Measurements from ENCODE around the gene AADACL4. TPM values are rescaled to one million over a fixed set of nuclear protein-coding genes. Genes with fewer than 3 reads are reported as not detected.

Gene AADACL4
- not detected for total RNA-seq
- not detected for polyA plus RNA-seq

DNA sequence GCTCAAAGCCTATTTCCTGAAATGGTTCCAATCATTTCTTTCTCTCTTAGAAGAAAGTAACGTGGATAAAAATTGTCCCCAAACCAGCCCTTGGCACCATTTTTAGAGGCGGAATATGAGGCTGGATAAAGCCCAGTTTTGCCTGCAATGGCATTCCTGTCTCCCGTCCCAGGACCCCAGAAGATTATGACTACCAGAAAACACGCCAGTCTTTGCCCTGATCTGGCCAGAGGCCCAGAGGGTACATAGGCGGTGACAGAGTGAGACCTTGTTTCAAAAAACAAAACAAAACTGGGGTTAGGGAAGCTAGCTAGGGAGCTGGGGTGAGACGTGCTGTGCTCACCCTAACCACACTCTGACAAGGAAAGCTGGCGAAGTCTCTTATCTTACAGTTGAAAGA lies at the start of gene AADACL4:
Gene AADACL4 (plus strand): TSS at position 301 of the 400 bp plus-strand sequence. CDS start 462 bp downstream, outside the sequence.
- no peak for DNase-seq
- Histone ChIP-seq H3K4me1 (ENCODE audit: insufficient read depth, low read length) (no peaks in the 10 kb centered on the region), H3K4me3 (ENCODE audit: low read length) (no peak within 1 kb of the TSS), H3K36me3 (ENCODE audit: insufficient read depth, low read length) (no peaks in the 10 kb centered on the region), H3K9me3 (ENCODE audit: low read length) (peaks cover 16% of the 10 kb centered on the region), H3K27me3 (ENCODE audit: insufficient read depth, low read length, poor library complexity, severe bottlenecking) (no peaks in the 10 kb centered on the region), H3K27ac (ENCODE audit: low read depth, low read length) (no peak within 1 kb of the TSS)
- peaks cover 0 to 11% (median 2%) of the 10 kb centered on the region in 3 donors for H3K36me3 Mint-ChIP-seq
- H3K4me3 Mint-ChIP-seq: peak within 1 kb of the TSS in 1 of 7 donors; percentile 3
- H3K9me3 Mint-ChIP-seq: peaks cover 19 to 29% (median 28%) of the 10 kb centered on the region in 5 donors
- no peaks in the 10 kb centered on the region for H3K4me1 Mint-ChIP-seq
- peaks cover 3 to 20% of the 10 kb centered on the region in 2 donors for H3K27me3 Mint-ChIP-seq
- ChIA-PET POLR2A (no interaction called here), CTCF (interaction anchor here (0.7 to 1.4 kb wide), 2 partner anchors 15 to 757 kb away, joined by 4 to 5 read pairs; no protein-coding TSS in a partner anchor)
- no peak within 1 kb of the TSS for H3K27ac Mint-ChIP-seq

DNA sequence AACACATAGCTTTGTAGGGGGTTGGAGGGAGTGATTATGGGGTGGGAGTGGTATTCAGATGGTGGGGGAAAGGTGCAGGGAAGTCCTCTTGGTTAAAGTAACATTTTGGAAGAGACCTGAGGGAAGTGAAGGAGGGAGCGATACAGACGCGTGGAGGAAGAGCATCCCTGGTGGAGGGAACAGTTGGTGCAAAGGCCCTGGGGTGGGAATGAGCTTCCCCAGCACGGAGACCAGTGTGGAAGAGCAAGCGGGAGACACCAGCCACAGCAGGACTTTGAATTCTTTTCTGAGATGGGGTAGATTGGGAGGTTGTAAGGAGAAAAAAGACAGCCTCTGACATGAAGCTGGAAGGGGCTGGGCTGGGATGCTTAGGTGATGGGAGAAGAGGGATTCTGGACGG lies 49.4 kb upstream of the AADACL4 start:
- H3K27me3 ChIP-seq (ENCODE audit: insufficient read depth, low read length, poor library complexity, severe bottlenecking): no peaks in the 10 kb centered on the region
- peak overlapping the region; percentile 49 for H3K4me3 ChIP-seq (ENCODE audit: low read length)
- no peak for DNase-seq
- Mint-ChIP-seq H3K9me3 (no peaks in the 10 kb centered on the region), H3K36me3 (peaks cover 0 to 18% (median 4%) of the 10 kb centered on the region in 3 donors), H3K4me3 (peak overlapping the region; percentile 71 to 86 (median 77)), H3K27me3 (peaks cover 0 to 4% of the 10 kb centered on the region in 2 donors), H3K27ac (peak overlapping the region in 7 of 8 donors; percentile 6 to 88 (median 68)), H3K4me1 (peaks cover 32 to 57% (median 35%) of the 10 kb centered on the region in 3 donors)
- H3K9me3 ChIP-seq (ENCODE audit: low read length): no peaks in the 10 kb centered on the region
- no peak overlapping the region for H3K27ac ChIP-seq (ENCODE audit: low read depth, low read length)
- CTCF ChIA-PET: interaction anchor here (2.8 kb wide), 1 partner anchor 25 kb away, joined by 14 read pairs; no protein-coding TSS in a partner anchor
- POLR2A ChIA-PET: interaction anchor here (0.9 kb wide), 1 partner anchor 24 kb away, joined by 5 read pairs; the partner anchor contains the start of gene DHRS3
- H3K36me3 ChIP-seq (ENCODE audit: insufficient read depth, low read length): no peaks in the 10 kb centered on the region
- H3K4me1 ChIP-seq (ENCODE audit: insufficient read depth, low read length): peaks cover 28% of the 10 kb centered on the region

- Mint-ChIP-seq H3K27ac (peak overlapping the region; percentile 9 to 88 (median 69)), H3K36me3 (peaks cover 0 to 20% (median 7%) of the 10 kb centered on the region in 3 donors), H3K4me3 (peak overlapping the region; percentile 71 to 86 (median 77)), H3K9me3 (no peaks in the 10 kb centered on the region), H3K27me3 (peaks cover 0 to 4% of the 10 kb centered on the region in 2 donors), H3K4me1 (peaks cover 34 to 63% (median 42%) of the 10 kb centered on the region in 3 donors)
- Histone ChIP-seq H3K9me3 (ENCODE audit: low read length) (no peaks in the 10 kb centered on the region), H3K36me3 (ENCODE audit: insufficient read depth, low read length) (no peaks in the 10 kb centered on the region), H3K27ac (ENCODE audit: low read depth, low read length) (no peak overlapping the region), H3K4me1 (ENCODE audit: insufficient read depth, low read length) (peaks cover 35% of the 10 kb centered on the region), H3K27me3 (ENCODE audit: insufficient read depth, low read length, poor library complexity, severe bottlenecking) (no peaks in the 10 kb centered on the region), H3K4me3 (ENCODE audit: low read length) (peak overlapping the region; percentile 49)
- ChIA-PET CTCF (interaction anchor here (1.0 to 2.8 kb wide), 4 partner anchors 22 to 63 kb away, joined by 3 to 14 read pairs (median 4); partner anchors contain the start of gene DHRS3), POLR2A (interaction anchor here (0.9 kb wide), 1 partner anchor 23 kb away, joined by 5 read pairs; the partner anchor contains the start of gene DHRS3)
- peak in 1 of 5 donors; percentile 45 for DNase-seq
Observed at GRCh38 chr1:12594966-12595756, 48.7 kb upstream of the AADACL4 start.

DNA sequence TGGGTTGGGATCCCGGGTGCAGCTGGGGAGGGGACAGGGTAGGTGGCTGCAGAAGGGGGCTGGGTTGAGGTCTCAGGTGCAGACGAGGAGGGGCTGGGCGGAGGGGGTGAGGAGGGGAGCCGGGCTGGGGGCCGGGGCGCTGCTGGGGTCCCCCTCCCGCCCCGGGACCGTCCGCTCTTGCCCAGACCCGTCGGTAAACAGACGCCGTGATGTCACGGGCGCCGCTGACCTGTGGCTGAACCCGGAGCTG lies 48.2 kb upstream of the AADACL4 start:
- no peaks in the 10 kb centered on the region for H3K9me3 Mint-ChIP-seq
- H3K4me3 Mint-ChIP-seq: peak overlapping the region in 3 of 7 donors; percentile 33 to 58 (median 46)
- H3K9me3 ChIP-seq (ENCODE audit: low read length): no peaks in the 10 kb centered on the region
- H3K27ac ChIP-seq (ENCODE audit: low read depth, low read length): no peak overlapping the region
- no peaks in the 10 kb centered on the region for H3K36me3 ChIP-seq (ENCODE audit: insufficient read depth, low read length)
- peaks cover 40% of the 10 kb centered on the region for H3K4me1 ChIP-seq (ENCODE audit: insufficient read depth, low read length)
- H3K27me3 Mint-ChIP-seq: peaks cover 0 to 4% of the 10 kb centered on the region in 2 donors
- peaks cover 0 to 21% (median 7%) of the 10 kb centered on the region in 3 donors for H3K36me3 Mint-ChIP-seq
- peak overlapping the region in 1 of 8 donors; percentile 36 for H3K27ac Mint-ChIP-seq
- no peak for DNase-seq
- no peak overlapping the region for H3K4me3 ChIP-seq (ENCODE audit: low read length)
- H3K4me1 Mint-ChIP-seq: peaks cover 34 to 68% (median 44%) of the 10 kb centered on the region in 3 donors
- H3K27me3 ChIP-seq (ENCODE audit: insufficient read depth, low read length, poor library complexity, severe bottlenecking): no peaks in the 10 kb centered on the region
- ChIA-PET POLR2A (no interaction called here), CTCF (interaction anchor here (1.0 to 2.8 kb wide), 4 partner anchors 22 to 63 kb away, joined by 3 to 14 read pairs (median 4); partner anchors contain the start of gene DHRS3)

DNA sequence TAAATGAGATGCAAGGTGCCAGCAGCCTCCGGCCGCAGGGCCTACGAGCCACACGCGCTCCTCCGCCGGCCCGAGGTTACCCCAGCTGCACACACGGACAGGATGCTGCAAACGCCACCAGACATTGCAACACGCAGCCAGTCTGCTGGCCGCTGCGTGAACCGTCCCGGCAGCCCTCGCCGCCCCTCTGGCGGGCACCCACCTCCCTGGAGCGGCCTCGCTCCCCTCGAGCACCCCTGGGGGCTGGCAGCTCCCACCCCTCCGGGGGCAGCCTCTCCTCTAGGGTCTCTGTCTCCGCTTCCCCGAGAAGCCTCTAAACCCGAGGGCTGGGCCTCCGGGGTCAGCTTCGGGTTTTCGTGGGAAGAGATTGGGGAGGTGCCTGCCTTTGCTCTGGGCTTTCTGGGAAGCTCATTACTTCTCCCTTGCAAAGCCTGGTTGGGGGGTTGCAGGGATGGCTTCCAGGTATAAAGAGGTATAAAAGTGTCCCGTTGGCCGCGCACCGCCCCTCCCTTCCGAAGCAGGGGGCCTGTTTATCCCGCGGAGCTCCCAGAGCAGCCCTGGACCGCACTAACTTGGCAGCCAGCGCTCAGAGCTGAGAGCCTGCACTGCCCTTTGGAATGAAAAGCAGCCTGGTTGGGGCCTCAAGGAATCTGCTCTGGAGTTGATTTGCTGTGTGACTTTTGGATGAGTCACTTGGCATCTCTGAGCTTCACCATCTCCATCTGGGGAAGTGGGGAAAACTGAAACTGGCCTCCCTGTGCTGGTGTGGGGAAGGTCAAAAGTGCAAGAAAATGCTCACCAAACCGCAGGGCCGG lies 47.7 kb upstream of the AADACL4 start:
- Mint-ChIP-seq H3K27me3 (peaks cover 0 to 4% of the 10 kb centered on the region in 2 donors), H3K4me1 (peaks cover 37 to 70% (median 49%) of the 10 kb centered on the region in 3 donors), H3K4me3 (peak overlapping the region in 4 of 7 donors; percentile 15 to 75 (median 40)), H3K9me3 (no peaks in the 10 kb centered on the region), H3K36me3 (peaks cover 0 to 17% (median 7%) of the 10 kb centered on the region in 3 donors), H3K27ac (peak overlapping the region in 3 of 8 donors; percentile 12 to 43 (median 21))
- Histone ChIP-seq H3K27ac (ENCODE audit: low read depth, low read length) (no peak overlapping the region), H3K4me1 (ENCODE audit: insufficient read depth, low read length) (peaks cover 45% of the 10 kb centered on the region), H3K4me3 (ENCODE audit: low read length) (no peak overlapping the region), H3K9me3 (ENCODE audit: low read length) (no peaks in the 10 kb centered on the region), H3K36me3 (ENCODE audit: insufficient read depth, low read length) (no peaks in the 10 kb centered on the region), H3K27me3 (ENCODE audit: insufficient read depth, low read length, poor library complexity, severe bottlenecking) (no peaks in the 10 kb centered on the region)
- ChIA-PET POLR2A (no interaction called here), CTCF (interaction anchor here (1.0 to 2.8 kb wide), 4 partner anchors 21 to 62 kb away, joined by 3 to 14 read pairs (median 4); partner anchors contain the start of gene DHRS3)
- DNase-seq: no peak

DNA sequence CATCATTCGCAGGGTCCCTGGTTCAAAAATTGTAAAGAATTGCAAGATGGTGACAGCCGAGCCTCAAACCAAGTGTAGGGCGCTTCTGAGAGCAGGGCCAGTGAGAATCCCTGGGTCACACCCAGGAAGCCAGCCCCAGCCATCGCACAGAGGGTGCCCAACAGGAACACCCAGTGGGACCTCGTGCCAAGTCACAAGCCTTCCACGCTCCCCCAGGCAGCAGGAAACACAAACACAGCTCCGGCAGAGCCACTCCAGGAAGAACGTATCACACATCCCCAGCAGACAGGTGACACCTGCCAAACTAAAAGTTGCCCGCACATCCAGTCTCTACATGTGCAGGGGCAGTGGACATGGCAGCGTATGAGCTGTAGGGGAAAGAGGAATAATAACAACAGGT lies 46.1 kb upstream of the AADACL4 start:
- Mint-ChIP-seq H3K27me3 (peaks cover 0 to 1% of the 10 kb centered on the region in 2 donors), H3K27ac (peak overlapping the region; percentile 18 to 82 (median 44)), H3K36me3 (peaks cover 0 to 9% (median 4%) of the 10 kb centered on the region in 3 donors), H3K4me1 (peaks cover 39 to 78% (median 57%) of the 10 kb centered on the region in 3 donors), H3K4me3 (peak overlapping the region in 2 of 7 donors; percentile 11 to 14), H3K9me3 (no peaks in the 10 kb centered on the region)
- Histone ChIP-seq H3K27ac (ENCODE audit: low read depth, low read length) (no peak overlapping the region), H3K27me3 (ENCODE audit: insufficient read depth, low read length, poor library complexity, severe bottlenecking) (no peaks in the 10 kb centered on the region), H3K9me3 (ENCODE audit: low read length) (no peaks in the 10 kb centered on the region), H3K4me1 (ENCODE audit: insufficient read depth, low read length) (peaks cover 61% of the 10 kb centered on the region), H3K4me3 (ENCODE audit: low read length) (no peak overlapping the region), H3K36me3 (ENCODE audit: insufficient read depth, low read length) (peaks cover under 1% of the 10 kb centered on the region)
- CTCF ChIA-PET: interaction anchor here (1.9 to 2.0 kb wide), 2 partner anchors 22 to 61 kb away, joined by 7 to 10 read pairs; no protein-coding TSS in a partner anchor
- POLR2A ChIA-PET: no interaction called here
- no peak for DNase-seq

- no peaks in the 10 kb centered on the region for H3K9me3 ChIP-seq (ENCODE audit: low read length)
- Mint-ChIP-seq H3K9me3 (no peaks in the 10 kb centered on the region), H3K27ac (no peak overlapping the region), H3K4me1 (peaks cover 41 to 79% (median 61%) of the 10 kb centered on the region in 3 donors), H3K4me3 (no peak overlapping the region), H3K27me3 (peaks cover 0 to 3% of the 10 kb centered on the region in 2 donors), H3K36me3 (peaks cover 0 to 6% (median 4%) of the 10 kb centered on the region in 3 donors)
- ChIA-PET CTCF (interaction anchor here (1.1 to 2.0 kb wide), 5 partner anchors 18 to 60 kb away, joined by 3 to 10 read pairs (median 7); partner anchors contain the start of gene DHRS3), POLR2A (interaction anchor here (0.5 to 1.2 kb wide), 3 partner anchors 19 to 440 kb away, joined by 3 to 4 read pairs (median 4); partner anchors contain the start of gene DHRS3)
- peaks cover 6% of the 10 kb centered on the region for H3K36me3 ChIP-seq (ENCODE audit: insufficient read depth, low read length)
- H3K4me1 ChIP-seq (ENCODE audit: insufficient read depth, low read length): peaks cover 73% of the 10 kb centered on the region
- no peak overlapping the region for H3K4me3 ChIP-seq (ENCODE audit: low read length)
- DNase-seq: no peak
- no peaks in the 10 kb centered on the region for H3K27me3 ChIP-seq (ENCODE audit: insufficient read depth, low read length, poor library complexity, severe bottlenecking)
- H3K27ac ChIP-seq (ENCODE audit: low read depth, low read length): no peak overlapping the region
Observed at GRCh38 chr1:12598974-12599373, 44.9 kb upstream of the AADACL4 start.

All from CD8-positive, alpha-beta memory T cell (primary cell).